Cerebellar cortex (tissue), 1 donor: ENCODE results near the gene SFT2D3.

Experiments used
- DNase-seq: peaks from one replicate; pipeline ENCODE4 v3.0.0-alpha.2; 2015; ENCODE audit warnings: low spot score

The SFT2D3 gene

GRCh38 chr2:127701193-127701650 is at the start of gene SFT2D3:
Gene SFT2D3, plus strand, starts transcription at chr2:127701497. Its CDS starts 32 bp downstream, at chr2:127701529.
- DNase-seq, result peak; percentile 89

- DNase-seq, result no peak
Measured at GRCh38 chr2:127651971-127652550, 49.2 kb upstream of the SFT2D3 start.

- DNase-seq, result no peak
Measured at GRCh38 chr2:127652786-127653357, 48.4 kb upstream of the SFT2D3 start.

- DNase-seq, result no peak
Measured at GRCh38 chr2:127653421-127654083, 47.7 kb upstream of the SFT2D3 start.

GRCh38 chr2:127654084-127654837 is 47.0 kb upstream of the SFT2D3 start:
- no peak for DNase-seq

- no peak for DNase-seq
Measured at GRCh38 chr2:127654838-127655175, 46.5 kb upstream of the SFT2D3 start.

- no peak for DNase-seq
Measured at GRCh38 chr2:127655209-127656073, 45.9 kb upstream of the SFT2D3 start.

- no peak for DNase-seq
Measured at GRCh38 chr2:127656569-127657231, 44.6 kb upstream of the SFT2D3 start.

GRCh38 chr2:127657232-127657595 is 44.1 kb upstream of the SFT2D3 start:
- no peak for DNase-seq

GRCh38 chr2:127658146-127658545 is 43.2 kb upstream of the SFT2D3 start:
- no peak for DNase-seq

- DNase-seq, result no peak
Measured at GRCh38 chr2:127658641-127659407, 42.5 kb upstream of the SFT2D3 start.

GRCh38 chr2:127659408-127660290 is 41.6 kb upstream of the SFT2D3 start:
- DNase-seq, result no peak

- DNase-seq, result no peak
Measured at GRCh38 chr2:127660291-127660578, 41.1 kb upstream of the SFT2D3 start.

- DNase-seq, result no peak
Measured at GRCh38 chr2:127661072-127661649, 40.1 kb upstream of the SFT2D3 start.

- DNase-seq, result no peak
Measured at GRCh38 chr2:127661949-127662510, 39.3 kb upstream of the SFT2D3 start.

GRCh38 chr2:127662937-127663565 is 38.2 kb upstream of the SFT2D3 start:
- DNase-seq, result no peak

- DNase-seq, result no peak
Measured at GRCh38 chr2:127663566-127664064, 37.7 kb upstream of the SFT2D3 start.
